HG03520 (cell line): ENCODE measurements around the gene EMC8.
"Not testable (repeated sequence)": the region's sequence is repeated elsewhere in the genome, so short reads cannot be mapped to it uniquely, and the experiment has no call there.

Source experiments
- ATAC-seq: cut with Tn5 transposase; IDR thresholded peaks from one replicate; pipeline ENCODE4 v1.9.1; 2021; ENCODE audit warnings: mild to moderate bottlenecking, moderate library complexity; ENCODE audit not compliant: unreplicated experiment

Gene EMC8

GRCh38 chr16:85816159-85816558 lies 16.8 kb upstream of the EMC8 start:
- ATAC-seq, result no peak

GRCh38 chr16:85812811-85813700 lies 13.7 kb upstream of the EMC8 start:
- ATAC-seq, result no peak

GRCh38 chr16:85812031-85812807 lies 12.9 kb upstream of the EMC8 start:
- no peak for ATAC-seq

- ATAC-seq, result no peak
Observed at GRCh38 chr16:85810742-85811115, 11.4 kb upstream of the EMC8 start.

GRCh38 chr16:85810097-85810741 lies 10.9 kb upstream of the EMC8 start:
- no peak for ATAC-seq

GRCh38 chr16:85809645-85810044 lies 10.3 kb upstream of the EMC8 start:
- ATAC-seq, result no peak

- no peak for ATAC-seq
Observed at GRCh38 chr16:85808926-85809325, 9.6 kb upstream of the EMC8 start.

GRCh38 chr16:85808104-85808503 lies 8.8 kb upstream of the EMC8 start:
- not testable (repeated sequence) for ATAC-seq

- not testable (repeated sequence) for ATAC-seq
Observed at GRCh38 chr16:85807340-85807739, 8.0 kb upstream of the EMC8 start.

- ATAC-seq, result no peak
Observed at GRCh38 chr16:85806539-85806938, 7.2 kb upstream of the EMC8 start.

GRCh38 chr16:85805442-85806045 lies 6.2 kb upstream of the EMC8 start:
- no peak for ATAC-seq

GRCh38 chr16:85803570-85803969 lies 4.2 kb upstream of the EMC8 start:
- no peak for ATAC-seq

GRCh38 chr16:85800321-85800669 lies 951 bp upstream of the EMC8 start:
- ATAC-seq, result no peak

GRCh38 chr16:85798901-85799496 lies 345 bp downstream of the EMC8 start:
- peak; percentile 23 for ATAC-seq

GRCh38 chr16:85798283-85798776 lies 1.0 kb downstream of the EMC8 start:
- no peak for ATAC-seq

- no peak for ATAC-seq
Observed at GRCh38 chr16:85796599-85796998, 2.7 kb downstream of the EMC8 start.

GRCh38 chr16:85796152-85796551 lies 3.2 kb downstream of the EMC8 start:
- no peak for ATAC-seq

- ATAC-seq, result no peak
Observed at GRCh38 chr16:85794696-85795095, 4.6 kb downstream of the EMC8 start.

- no peak for ATAC-seq
Observed at GRCh38 chr16:85793662-85794298, 5.6 kb downstream of the EMC8 start.

- no peak for ATAC-seq
Observed at GRCh38 chr16:85789773-85790172, 9.6 kb downstream of the EMC8 start.
